ENCODE measurements around the gene TUBGCP3.

- TF ChIP-seq EZH2phosphoT487 (IDR thresholded peaks at IDR 0.05; ENCODE audit: borderline replicate concordance) = no peak
- no peak for TF ChIP-seq CEBPB (IDR thresholded peaks at IDR 0.05; ENCODE audit: low read depth)
- no peak for TF ChIP-seq POLR2A (IDR thresholded peaks at IDR 0.05; ENCODE audit: borderline replicate concordance, extremely low read depth, insufficient read depth, insufficient read length)
- no peak for TF ChIP-seq CTCF (IDR thresholded peaks at IDR 0.05 in 2 of 3, conservative IDR thresholded peaks at IDR 0.05 in 1 of 3; ENCODE audit: borderline replicate concordance in 1 of 3, insufficient read depth in 1 of 3, low read depth in 2 of 3, low read length in 2 of 3)
- TF ChIP-seq JUND (IDR thresholded peaks at IDR 0.05) = no peak
- no peak for TF ChIP-seq MAX (IDR thresholded peaks at IDR 0.05)
- no peak for TF ChIP-seq ELF1 (IDR thresholded peaks at IDR 0.05; ENCODE audit: borderline replicate concordance, low read depth)
- no peak for TF ChIP-seq RAD21 (IDR thresholded peaks at IDR 0.05; ENCODE audit: low read depth)
- TF ChIP-seq EGR1 (IDR thresholded peaks at IDR 0.05; ENCODE audit: low read depth) = no peak
- no peak for TF ChIP-seq POLR2AphosphoS5 (IDR thresholded peaks at IDR 0.05; ENCODE audit: low read depth, low read length)
- TF ChIP-seq FOSL1 (IDR thresholded peaks at IDR 0.05; ENCODE audit: low read depth) = no peak
- no peak for TF ChIP-seq EZH2 (IDR thresholded peaks at IDR 0.05)
Measured at GRCh38 chr13:112627161-112627560, 39.2 kb upstream of the TUBGCP3 start.

All from HCT116 (cell line).